GM18909 (cell line): ENCODE results near the gene PTMA.

Source experiments
- ATAC-seq: cut with Tn5 transposase; IDR thresholded peaks from one replicate; pipeline ENCODE4 v1.9.1; 2021; ENCODE audit warnings: mild to moderate bottlenecking; ENCODE audit not compliant: unreplicated experiment, poor library complexity

PTMA gene

DNA sequence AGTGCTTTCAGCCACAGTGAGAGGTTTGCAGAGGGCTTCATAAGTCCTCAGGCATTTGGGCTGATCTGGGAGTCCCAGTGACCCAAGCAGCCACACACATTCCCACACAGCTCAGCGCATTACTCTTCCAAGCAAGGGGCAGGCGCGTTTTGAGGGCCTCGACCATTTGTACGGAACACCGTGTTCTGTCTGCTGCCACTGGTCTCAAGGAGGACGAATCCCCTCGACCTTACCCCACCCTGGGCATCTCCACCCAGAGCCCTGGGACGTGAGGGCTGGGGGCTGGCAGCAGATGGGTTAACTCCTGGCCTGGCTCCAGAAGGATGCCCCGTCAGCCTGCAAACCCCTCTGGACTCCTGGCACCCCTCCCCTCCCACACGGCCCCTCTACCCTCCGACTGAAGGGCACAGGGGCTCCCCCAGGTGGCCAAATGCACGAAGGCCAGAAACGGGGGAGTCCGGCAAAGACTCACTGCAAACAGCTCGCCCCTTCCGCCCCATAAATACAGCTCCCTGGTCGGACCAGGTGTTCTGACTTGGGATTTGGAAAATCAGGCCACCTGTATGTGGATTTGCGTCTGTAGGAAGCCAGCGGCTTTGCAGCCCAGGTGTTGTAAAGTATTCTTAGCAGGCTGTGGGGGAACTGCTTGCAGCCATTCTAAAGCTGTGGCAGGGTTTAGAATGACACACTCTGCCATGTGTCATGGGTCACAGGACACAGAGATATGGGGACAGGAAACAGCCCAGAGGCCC lies 33.6 kb upstream of the PTMA start:
- ATAC-seq = peak; percentile 34

DNA sequence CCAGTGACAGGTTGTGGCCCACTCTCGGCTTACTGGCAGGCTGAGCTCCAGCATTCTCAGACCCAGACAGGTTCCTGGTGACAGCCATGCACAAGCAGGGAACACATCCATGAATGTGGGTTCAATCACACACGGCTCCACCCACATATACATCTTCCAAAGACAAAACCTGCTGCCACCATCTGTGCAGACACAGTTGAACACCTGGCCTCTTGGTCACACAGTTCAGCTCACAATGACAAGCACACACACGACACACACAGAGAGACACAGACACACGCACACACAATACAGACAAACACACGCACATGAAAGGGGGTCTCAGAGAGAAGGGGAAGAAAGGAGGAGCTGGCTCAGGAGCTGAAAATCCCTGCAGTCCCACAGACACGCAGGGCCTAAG lies 32.1 kb upstream of the PTMA start:
- ATAC-seq = no peak

DNA sequence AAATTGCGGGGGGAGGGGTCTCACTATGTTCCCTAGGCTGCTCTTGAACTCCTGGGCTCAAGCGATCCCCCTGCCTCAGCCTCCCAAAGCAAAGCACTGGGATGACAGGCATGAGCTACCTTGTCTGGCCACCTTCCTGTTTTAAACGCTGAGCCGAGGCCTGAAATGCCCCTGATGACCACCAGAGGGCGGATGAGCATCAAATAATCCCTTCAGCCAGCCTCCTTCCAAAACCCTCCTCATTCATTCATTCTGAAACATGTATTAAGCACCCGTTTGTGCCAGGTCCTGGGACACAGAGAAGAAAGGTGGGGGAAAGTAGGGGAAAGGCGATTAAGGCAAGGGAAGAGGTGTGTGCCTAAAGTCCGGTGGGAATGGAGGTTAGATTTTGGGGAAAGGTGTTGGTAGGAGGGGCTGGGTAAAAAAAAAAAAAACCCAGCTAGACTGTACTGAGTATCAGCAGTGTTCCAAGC lies 30.7 kb upstream of the PTMA start:
- no peak for ATAC-seq

DNA sequence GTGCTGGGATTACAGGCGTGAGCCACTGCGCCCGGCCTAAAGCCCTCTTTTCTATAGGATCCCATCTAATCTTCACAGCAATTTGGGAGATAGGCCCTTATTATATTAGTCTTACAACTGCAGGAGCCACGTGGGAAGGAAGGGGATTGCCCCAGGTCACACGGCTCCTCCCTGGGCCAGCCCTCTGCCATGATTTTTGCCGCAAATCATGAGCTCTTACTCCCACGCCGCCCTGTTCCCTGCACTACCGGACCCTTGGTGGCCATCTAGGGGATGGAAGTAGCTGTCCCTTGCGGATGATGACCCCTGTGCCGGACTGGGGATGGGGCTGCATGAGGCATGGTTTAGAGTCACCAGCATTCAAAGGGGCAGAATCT lies 28.4 kb upstream of the PTMA start:
- no peak for ATAC-seq

DNA sequence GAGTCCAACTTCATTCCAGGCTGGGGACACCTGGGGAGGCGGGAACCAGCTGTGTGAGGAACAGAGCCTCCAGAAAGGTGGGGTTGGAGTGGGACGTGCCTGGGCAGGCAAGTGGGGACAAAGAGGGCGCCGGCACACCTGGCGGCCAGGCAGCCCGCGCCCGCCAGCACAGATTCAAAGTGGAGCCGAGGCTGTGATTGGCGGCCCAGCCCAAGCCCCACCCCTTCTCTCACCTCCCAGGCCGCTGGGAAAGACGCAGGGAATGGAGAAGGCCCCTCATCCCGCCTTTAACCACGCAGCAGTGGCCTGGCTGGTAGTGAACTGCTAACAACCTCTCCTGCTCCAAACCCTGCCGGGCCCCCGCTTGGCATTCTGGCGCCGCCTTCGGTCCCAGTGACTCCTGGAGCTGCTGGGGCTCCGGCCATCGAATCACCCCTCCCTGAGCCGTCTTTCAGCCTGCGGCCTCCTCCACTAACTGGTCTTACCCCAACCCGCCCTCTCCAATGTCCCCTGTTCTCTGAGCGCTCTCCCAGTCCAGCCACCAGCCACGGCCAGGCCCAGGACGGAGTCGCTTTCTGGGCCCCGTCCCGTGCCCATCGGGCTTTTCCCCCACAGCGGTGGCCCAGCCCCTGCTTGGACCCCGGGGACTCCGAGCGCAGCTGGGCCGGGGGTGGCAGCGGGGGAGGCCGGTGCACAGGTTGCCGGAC lies 27.9 kb upstream of the PTMA start:
- no peak for ATAC-seq

DNA sequence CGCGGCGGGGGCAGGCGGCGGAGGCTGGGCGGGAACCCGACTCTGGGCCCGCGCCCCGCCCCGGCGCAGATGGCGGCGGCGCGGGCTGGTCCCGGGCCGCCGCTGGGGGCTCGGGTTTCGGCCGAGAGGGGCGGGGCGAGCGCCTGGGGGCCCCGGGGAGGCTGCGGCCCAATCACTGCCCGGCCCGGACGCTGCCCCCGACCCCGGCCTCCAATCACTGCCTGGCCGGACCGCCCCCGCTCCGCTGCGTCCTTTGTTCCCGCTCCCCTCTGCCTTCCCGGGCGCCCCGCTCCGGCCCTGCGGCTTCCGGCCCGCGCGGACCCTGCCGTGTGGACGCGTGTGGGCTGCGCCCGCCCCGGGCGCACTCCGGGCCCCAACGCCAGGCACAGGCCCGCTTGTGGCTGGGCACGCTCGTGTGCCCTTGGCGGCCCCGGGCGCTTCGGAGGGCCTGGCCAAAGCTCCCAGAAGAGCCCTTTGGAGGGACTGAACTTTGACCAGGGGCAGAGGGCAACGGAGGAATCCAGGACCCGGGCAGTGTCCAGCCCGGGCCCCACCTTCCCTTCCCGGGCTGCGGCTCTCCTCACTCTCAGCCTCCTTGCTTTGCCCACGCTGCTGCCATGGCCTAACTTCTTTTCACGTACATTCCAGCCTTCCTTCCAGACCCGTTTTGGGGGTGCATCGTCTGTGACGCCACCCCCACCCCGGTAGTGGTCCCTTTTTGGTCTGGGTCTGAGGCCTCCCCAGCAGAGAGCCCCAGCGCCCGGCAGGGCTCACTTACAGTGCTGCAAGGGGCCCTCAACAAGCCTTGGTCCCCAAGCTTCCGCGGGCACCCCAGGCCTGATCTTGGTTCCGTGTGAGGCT lies 27.1 kb upstream of the PTMA start:
- peak; percentile 65 for ATAC-seq

DNA sequence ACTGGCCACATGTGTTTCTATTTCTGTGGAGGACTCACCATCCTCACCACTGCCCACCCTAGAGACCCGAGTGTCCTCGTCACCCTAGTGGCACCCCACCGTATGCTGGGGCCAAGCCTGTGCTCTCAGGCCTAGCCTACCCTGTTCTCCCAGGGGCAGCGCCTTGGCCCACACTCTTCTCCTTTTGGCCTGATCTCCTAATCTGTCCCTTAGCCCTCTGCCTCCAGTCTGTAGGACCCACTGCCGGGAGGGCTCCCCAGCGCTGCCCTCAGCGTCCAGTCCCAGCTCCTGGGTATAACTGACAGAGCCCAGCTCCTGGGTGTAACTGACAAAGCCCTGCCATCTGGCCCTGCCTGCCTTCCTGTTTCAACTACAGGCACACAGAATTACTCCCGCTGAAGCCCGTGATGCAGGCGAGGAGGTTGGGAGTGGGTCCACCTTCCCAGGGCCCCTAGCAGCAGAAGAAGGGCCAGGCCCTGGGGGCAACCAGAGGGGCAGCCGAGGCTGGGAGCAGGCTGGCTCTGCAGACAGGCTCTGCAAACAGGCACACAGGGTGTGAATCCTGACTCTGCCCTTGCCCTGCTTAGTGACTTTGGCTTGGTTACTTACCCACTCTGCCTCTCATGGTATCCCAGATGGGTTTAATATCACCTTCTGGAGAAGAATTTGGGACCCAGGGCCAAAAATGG lies 25.6 kb upstream of the PTMA start:
- ATAC-seq = no peak

DNA sequence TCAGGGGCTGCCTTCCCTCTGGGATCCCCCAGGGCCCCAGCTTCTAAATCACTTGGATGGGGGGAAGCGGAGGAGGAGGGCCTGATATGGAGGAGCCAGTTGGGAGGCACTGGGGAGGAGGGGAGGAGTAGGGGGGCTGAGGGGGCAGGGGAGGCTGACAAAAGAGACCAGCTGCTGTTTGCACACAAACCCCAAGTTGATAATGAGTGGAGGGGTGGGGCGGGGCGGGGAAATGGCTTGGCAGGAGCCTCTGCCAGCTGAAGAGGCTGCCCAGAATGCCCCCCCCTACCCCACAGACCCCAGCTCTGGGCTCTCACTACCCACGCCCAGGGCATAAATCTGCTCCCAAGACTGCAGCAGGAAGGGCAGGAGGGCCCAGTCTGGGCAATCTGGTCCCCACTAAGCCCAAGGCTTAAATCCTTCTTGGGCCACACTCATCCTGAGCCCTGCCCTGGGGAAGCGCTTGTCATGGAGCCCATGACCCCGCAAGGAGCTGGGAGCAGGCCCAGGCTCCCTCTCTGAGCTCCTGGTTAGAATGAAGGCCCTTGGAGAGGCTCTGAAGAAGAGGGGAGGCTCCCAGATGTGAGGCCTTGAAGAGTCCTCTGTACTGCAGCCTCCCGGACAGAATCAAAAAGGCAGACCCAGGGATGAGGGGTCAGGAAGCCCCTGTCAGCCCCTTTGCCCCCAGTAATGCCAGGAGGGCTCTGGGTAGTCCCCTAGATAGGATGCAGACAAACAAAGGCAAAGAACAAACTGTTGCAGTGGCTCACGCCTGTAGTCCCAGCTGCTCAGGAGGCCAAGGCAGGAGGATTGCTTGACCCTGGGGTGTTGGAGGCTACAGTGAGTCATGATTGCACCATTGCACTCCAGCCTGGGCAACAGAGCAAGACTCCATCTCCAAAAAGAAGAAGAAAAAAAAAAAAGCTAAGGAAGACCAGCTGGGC lies 24.8 kb upstream of the PTMA start:
- no peak for ATAC-seq

DNA sequence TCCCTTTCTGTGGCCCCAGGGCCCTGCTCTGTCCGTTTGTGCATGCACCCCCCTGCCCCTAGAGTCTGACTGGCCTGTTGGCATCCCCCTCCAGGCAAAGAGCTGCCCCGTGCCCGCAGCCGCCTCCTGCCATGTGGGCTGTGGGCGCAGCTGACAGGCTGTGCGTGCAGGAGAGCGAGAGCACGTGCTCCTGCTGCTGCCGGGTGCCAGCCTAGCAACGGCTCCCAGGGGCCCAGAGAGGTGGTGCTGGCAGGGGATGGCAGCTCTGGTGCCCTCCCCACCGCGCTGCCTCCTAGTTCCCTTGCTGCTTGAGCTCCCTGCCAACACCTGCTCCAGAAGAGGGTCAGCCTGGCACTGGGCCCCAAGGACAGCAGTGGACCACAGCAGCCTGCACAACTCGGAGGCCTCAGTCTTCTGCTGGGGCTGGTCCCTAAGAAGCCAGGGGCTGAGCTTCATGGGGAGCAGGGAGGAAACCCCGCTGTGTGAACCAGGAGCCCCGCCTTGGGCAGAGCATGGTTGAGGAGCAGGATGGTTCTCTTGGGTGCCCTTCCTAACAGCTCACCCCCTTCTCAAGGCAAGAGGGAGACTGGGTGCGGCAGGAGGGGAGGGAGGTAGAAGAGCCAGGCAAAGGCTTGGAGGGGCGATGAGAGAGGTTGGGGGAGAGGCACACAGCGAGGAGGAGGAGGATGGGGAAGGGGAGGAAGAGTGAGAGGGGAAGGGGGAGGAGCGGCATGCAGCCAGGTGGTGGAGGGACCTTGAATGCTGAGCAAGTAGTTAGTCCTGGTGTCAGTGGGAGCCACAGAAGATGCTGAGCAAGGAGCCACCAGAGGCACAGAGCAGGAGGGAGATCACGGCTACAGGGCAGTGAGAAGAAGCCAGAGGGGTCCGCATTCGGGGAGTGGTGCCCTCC lies 23.8 kb upstream of the PTMA start:
- ATAC-seq = no peak

DNA sequence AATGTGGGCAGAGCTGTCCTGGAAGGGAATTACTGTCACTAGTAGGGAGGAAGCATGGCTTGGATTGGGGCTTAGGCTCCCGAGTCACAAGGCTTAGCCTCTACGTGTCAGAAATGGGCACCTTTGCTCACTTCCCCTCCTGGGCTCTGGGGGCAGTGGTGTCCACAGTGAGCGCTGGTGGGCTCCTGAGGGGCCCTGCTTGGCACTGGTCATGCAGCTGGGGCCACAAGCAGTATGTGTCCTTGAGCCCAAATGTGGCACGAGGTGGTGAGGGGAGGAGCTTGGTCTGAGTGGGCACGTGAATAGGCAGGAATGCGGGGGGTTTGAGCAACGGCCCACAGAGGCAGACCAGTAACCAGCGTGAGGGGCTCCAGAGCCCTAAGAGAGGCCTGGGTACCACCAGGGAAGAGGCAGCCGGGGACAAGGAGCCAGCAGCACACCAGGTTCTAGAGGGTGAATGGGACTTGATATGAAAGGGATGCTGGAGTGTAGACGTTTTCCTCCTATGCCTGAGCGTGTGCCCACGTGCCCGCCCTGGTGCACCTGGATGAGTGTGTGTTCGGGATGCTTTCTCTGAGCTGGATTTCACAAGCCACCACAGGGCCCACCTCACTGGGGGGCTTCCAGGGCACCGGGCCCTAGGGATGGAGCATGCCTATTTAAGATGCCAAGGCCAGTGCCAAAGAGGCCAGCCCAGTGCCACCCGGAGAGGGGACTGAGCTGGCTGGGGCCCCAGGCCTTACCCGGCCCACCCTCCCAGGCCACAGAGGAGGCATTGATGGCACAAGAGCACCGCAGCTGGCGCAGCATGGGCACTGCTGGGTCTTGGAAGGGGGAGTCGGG lies 22.8 kb upstream of the PTMA start:
- no peak for ATAC-seq

DNA sequence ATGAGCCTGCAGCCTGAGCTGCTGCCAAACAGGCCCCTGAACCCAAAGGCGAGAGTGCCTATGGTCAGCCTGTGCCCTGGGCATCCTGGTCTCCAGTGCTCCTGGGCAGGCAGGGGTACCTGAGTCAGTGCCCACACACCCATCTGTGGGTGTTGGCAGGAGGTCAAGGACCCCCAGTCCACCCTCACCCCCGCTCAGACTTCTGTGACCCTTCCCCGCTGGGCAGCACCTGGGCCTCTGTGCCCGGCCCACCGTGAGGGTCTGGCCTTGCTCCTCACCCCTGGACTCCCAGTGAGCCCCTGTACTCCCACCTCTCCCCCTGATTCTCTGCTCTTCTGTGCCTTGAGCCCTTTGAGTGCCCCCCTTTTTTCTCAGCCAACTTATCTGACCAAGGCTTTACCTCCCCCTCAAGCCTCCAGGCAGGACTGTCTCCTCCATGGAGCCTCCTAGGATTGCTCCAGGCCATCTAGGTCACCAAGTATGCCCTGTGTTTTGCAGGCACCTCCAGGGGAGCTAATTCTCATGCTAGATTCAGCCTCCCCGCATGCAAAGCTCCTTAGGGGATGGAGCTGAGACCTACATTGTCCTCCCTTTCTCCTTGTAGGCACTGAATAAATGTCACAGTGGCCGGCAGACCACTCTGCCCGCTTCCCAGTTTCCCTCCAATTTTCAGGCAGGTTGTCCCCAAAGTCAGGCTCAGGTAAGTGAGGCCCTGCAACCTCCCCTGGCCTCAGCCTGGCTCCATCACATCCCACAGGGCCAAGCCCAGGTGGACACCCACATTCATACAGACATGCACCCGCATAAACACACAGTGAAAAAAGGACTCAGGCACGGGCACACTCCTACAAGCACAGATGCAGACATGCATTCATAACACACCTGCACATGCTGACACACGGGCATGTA lies 21.9 kb upstream of the PTMA start:
- no peak for ATAC-seq

DNA sequence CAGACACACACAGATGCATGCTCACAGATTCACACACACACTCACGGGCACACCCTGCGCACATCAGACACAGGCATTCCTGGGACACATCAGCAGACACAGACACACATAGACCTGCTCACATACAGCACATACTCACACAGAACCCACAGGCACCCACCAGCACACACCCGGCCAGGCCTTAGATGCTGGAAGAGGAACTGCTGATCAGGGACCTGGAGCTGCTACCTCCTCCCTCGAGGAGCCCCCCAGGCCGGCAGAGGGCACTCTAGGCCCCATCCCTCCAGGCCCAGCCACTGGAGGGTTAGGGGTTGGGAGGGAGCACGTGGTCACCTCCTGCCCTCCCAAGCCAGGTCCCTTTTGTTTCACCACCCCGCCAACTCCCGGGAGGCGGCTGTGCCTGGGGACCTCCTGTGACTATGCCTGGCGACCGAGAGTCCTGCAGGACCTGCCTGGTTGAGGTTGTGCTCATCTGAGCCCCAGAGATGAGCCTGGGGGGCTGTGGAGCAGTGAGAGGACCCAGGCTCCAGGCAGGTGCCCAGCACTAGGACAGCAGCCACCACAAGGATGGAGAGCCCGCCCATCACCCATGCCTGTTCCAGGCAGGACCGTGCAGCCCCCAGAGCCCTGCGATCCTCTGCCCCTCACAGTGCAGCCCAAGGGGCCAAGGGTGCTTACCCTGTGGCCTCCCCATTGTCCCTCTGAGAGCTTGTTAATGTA lies 21.0 kb upstream of the PTMA start:
- ATAC-seq = peak; percentile 72

DNA sequence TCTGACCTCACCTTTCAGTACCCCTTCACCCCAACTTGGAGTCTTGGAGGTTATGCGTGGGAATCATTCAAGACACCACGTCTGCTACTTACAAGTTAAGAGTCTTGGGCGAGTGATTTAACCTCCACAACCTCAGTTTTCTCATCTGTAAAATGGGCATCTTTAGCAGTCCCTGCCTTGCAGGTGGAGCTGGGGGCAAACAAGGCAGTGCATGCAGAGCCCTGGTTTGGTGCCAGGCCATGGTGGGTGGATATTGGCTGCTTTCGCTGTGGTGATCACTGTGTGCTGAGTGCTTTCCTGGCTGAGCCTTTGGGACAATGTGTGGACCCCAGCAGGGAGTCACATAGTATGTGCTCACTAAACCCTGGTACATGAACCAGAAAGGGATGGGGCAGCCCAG lies 20.4 kb upstream of the PTMA start:
- ATAC-seq = no peak

DNA sequence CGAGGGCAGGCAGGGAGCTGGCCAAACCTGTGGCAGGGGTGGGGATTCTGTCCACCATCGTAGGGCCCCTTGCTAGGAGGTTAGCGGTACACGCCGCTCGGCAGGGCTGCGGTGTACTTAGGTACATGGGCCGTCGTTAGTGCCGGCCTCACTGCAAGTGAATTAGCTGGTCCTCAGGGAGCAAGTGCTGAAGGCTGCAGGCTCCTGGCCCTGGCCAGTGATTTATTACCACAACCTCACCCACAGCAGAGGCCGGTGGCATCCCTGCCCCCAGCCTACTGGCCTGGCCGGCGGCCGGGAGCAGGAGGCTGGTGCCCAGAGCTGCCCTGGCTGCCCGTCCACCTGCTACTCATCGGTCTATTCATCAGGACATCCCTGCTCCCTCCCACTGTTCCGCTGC lies 19.6 kb upstream of the PTMA start:
- no peak for ATAC-seq

DNA sequence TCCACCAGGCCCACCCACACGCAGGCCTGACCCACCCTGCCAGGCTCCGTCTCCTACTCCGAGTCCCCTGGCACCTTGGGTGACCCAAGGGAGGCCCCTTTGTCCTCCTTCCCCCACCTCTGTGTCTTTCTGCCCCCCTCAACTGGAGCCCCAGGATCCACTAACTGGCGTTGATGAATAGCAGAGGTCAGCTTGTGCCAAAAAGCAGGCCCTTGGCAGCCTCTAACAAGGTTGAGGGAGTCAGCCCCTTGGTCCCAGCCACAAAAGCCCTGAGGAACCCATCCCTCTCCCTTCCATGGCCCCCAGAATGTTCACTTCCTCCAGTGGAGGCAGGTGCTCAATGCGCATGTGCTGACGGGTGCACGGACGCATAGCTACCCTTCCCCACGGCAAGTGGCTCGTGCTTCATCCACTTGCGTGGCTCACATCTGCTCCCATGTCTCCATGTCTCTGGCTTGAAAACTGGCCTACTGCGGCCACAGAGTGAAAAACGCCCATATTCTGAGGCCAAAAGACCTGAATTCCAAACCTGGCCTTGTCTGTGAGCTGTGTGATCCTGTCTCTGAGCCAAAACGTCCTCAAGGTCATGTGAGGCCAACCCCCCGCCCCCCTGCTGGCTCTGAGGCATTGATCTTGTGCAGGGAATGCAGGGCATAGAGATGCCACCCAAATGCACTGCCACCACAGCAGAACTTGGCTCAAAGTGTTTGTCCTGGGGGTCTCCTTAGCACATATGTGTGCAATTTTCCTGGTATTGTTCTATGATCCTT lies 19.0 kb upstream of the PTMA start:
- no peak for ATAC-seq
